CD4-positive, alpha-beta T cell (primary cell): ENCODE results near the gene BHLHE41. TPM values are rescaled to one million over a fixed set of nuclear protein-coding genes. Genes with fewer than 3 reads are reported as not detected.

ENCODE experiments used
- ATAC-seq: fragments of 200-7000 bp; cut with Tn5 transposase; one replicate; pipeline ENCODE4 v1.10.0; 2022; ENCODE audit warnings: mild to moderate bottlenecking; ENCODE audit not compliant: poor library complexity
- CTCF ChIA-PET: fragments of 350-600 bp; sonication (Branson Sonifier 250); formaldehyde crosslinking; loops from one replicate; lab custom pipeline; 2021; ENCODE audit warnings: antibody characterized with exemption, inconsistent platforms; lab: Charles Lee
- POLR2A ChIA-PET: fragments of 350-600 bp; sonication (Branson Sonifier 250); formaldehyde crosslinking; loops from one replicate; lab custom pipeline; 2021; ENCODE audit warnings: antibody characterized with exemption, inconsistent platforms; lab: Charles Lee
- DNase-seq, 14 experiments: peaks; one replicate each; pipeline ENCODE4 v3.0.0-alpha.2; 2013 to 2020; ENCODE audit warnings: mixed read lengths in 2 of 14
- H3K27ac ChIP-seq, 2 donors: one replicate each; pipeline versions ENCODE4 v1.5.1 to v1.7.0; 2013; ENCODE audit warnings: low read length in 2 of 2, low read depth in 1 of 2, mild to moderate bottlenecking in 1 of 2
- H3K27me3 ChIP-seq, 2 experiments: 1 replicate in 1 of 2; 2 replicates in 1 of 2; pipeline versions ENCODE4 v1.6.1 to v1.7.0; 2013; ENCODE audit warnings: low read length in 2 of 2, control low read depth in 1 of 2, mild to moderate bottlenecking in 1 of 2, moderate library complexity in 1 of 2; ENCODE audit not compliant: insufficient read depth in 2 of 2, control insufficient read depth in 1 of 2
- H3K36me3 ChIP-seq: one replicate; pipeline ENCODE4 v1.6.1; 2013; ENCODE audit warnings: low read length, control low read depth; ENCODE audit not compliant: insufficient read depth
- H3K4me1 ChIP-seq: one replicate; pipeline ENCODE4 v1.6.1; 2013; ENCODE audit warnings: low read length, control low read depth; ENCODE audit not compliant: insufficient read depth
- H3K4me3 ChIP-seq: one replicate; pipeline ENCODE4 v1.5.1; 2013; ENCODE audit warnings: mild to moderate bottlenecking, low read length, moderate library complexity
- H3K9me3 ChIP-seq, 2 experiments: 1 replicate in 1 of 2; 2 replicates in 1 of 2; pipeline versions ENCODE4 v1.6.1 to v1.7.0; 2013; ENCODE audit warnings: low read length in 2 of 2, mild to moderate bottlenecking in 2 of 2, control low read depth in 1 of 2, moderate library complexity in 1 of 2; ENCODE audit not compliant: control insufficient read depth in 1 of 2, insufficient read depth in 1 of 2
- H3K27ac Mint-ChIP-seq: one replicate; pipeline ENCODE4 v1.8.0; 2020; ENCODE audit warnings: mixed read lengths
- H3K27me3 Mint-ChIP-seq: one replicate; pipeline ENCODE4 v1.8.0; 2021; ENCODE audit warnings: mixed read lengths
- H3K36me3 Mint-ChIP-seq: one replicate; pipeline ENCODE4 v1.8.0; 2021; ENCODE audit warnings: low read depth, mixed read lengths
- H3K4me1 Mint-ChIP-seq: one replicate; pipeline ENCODE4 v1.8.0; 2021; ENCODE audit warnings: low read depth, mixed read lengths
- H3K4me3 Mint-ChIP-seq: one replicate; pipeline ENCODE4 v1.8.0; 2020; ENCODE audit warnings: mild to moderate bottlenecking, mixed read lengths
- H3K9me3 Mint-ChIP-seq: one replicate; pipeline ENCODE4 v1.8.0; 2020; ENCODE audit warnings: mixed read lengths
- CTCF ChIP-seq: fragments of 200-600 bp; IDR thresholded peaks from one replicate; pipeline ENCODE4 v1.8.0; 2022; ENCODE audit warnings: antibody characterized with exemption, mild to moderate bottlenecking
- intact Hi-C, 2 experiments: fragments of 100-400 bp; cut with DNase I in 1 of 2; cut with micrococcal nuclease in 1 of 2; formaldehyde crosslinking; loops; one replicate each; pipeline versions ENCODE4 v1.15.1 to v1.9.0; 2023 to 2025; cut with DNase I, micrococcal nuclease
- total RNA-seq, 174 experiments: library from RNA in 2 of 174; stranded (reverse) in 2 of 174; gene quantifications; one replicate each; pipeline ENCODE4 v1.2.3 and lab custom pipeline; 2021 to 2026

Gene BHLHE41
- total RNA-seq, 2 experiments from 2014 or later = not detected

GRCh38 chr12:26112232-26112631 is 12.6 kb downstream of the BHLHE41 start:
- Histone ChIP-seq H3K27ac (no peak overlapping the region), H3K27me3 (peaks cover 0 to 17% of the 10 kb centered on the region in 2 experiments), H3K9me3 (peaks cover 0 to 3% of the 10 kb centered on the region in 2 experiments), H3K36me3 (no peaks in the 10 kb centered on the region), H3K4me3 (no peak overlapping the region), H3K4me1 (peaks cover 12% of the 10 kb centered on the region)
- Mint-ChIP-seq H3K27ac (no peak overlapping the region), H3K4me1 (peaks cover 4% of the 10 kb centered on the region), H3K9me3 (no peaks in the 10 kb centered on the region), H3K36me3 (no peaks in the 10 kb centered on the region), H3K4me3 (peak overlapping the region; percentile 63), H3K27me3 (peaks cover 19% of the 10 kb centered on the region)
- ChIA-PET CTCF (no interaction called here), POLR2A (no interaction called here)
- intact Hi-C loops = loop anchor here in 1 of 2 experiments (5.0 to 10.0 kb wide), 4 partner anchors 723 to 1413 kb away; partner anchors contain the start of genes ITPR2 and PPFIBP1
- DNase-seq = no peak
- no peak for ATAC-seq
- no peak for TF ChIP-seq CTCF

- DNase-seq (no peak), ATAC-seq (no peak)
- no peaks in the 10 kb centered on the region for H3K9me3 ChIP-seq
- no peak overlapping the region for H3K27ac ChIP-seq
- no peak overlapping the region for H3K4me3 Mint-ChIP-seq
- H3K27me3 ChIP-seq = peaks cover 2 to 12% of the 10 kb centered on the region in 2 experiments
- H3K36me3 ChIP-seq = no peaks in the 10 kb centered on the region
- POLR2A ChIA-PET = no interaction called here
- TF ChIP-seq CTCF = no peak
- H3K9me3 Mint-ChIP-seq = no peaks in the 10 kb centered on the region
- H3K4me3 ChIP-seq = no peak overlapping the region
- intact Hi-C loops = loop anchor here in 1 of 2 experiments (10.0 kb wide), 1 partner anchor 915 kb away; the partner anchor contains the start of gene MED21
- CTCF ChIA-PET = no interaction called here
- H3K27me3 Mint-ChIP-seq = peaks cover 18% of the 10 kb centered on the region
- no peak overlapping the region for H3K27ac Mint-ChIP-seq
- H3K4me1 Mint-ChIP-seq = peaks cover 4% of the 10 kb centered on the region
- no peaks in the 10 kb centered on the region for H3K36me3 Mint-ChIP-seq
- H3K4me1 ChIP-seq = peaks cover 7% of the 10 kb centered on the region
Measured at GRCh38 chr12:26109343-26109881, 15.4 kb downstream of the BHLHE41 start.

- H3K36me3 ChIP-seq = no peaks in the 10 kb centered on the region
- POLR2A ChIA-PET = no interaction called here
- no peak overlapping the region for H3K4me3 ChIP-seq
- ATAC-seq = no peak
- H3K27me3 ChIP-seq = peaks cover 7 to 13% of the 10 kb centered on the region in 2 experiments
- TF ChIP-seq CTCF = no peak
- H3K9me3 ChIP-seq = no peaks in the 10 kb centered on the region
- H3K4me1 ChIP-seq = peaks cover 4% of the 10 kb centered on the region
- Mint-ChIP-seq H3K27me3 (peaks cover 21% of the 10 kb centered on the region), H3K9me3 (no peaks in the 10 kb centered on the region), H3K27ac (no peak overlapping the region), H3K4me1 (peaks cover 4% of the 10 kb centered on the region), H3K36me3 (no peaks in the 10 kb centered on the region), H3K4me3 (no peak overlapping the region)
- intact Hi-C loops = loop anchor here in 1 of 2 experiments (10.0 kb wide), 1 partner anchor 916 kb away; the partner anchor contains the start of gene MED21
- CTCF ChIA-PET = no interaction called here
- H3K27ac ChIP-seq = no peak overlapping the region
- no peak for DNase-seq
Measured at GRCh38 chr12:26108915-26109314, 15.9 kb downstream of the BHLHE41 start.
